IPS-20b (cell line): ENCODE data around the gene PNMA5.

Source experiments
- H3K27ac ChIP-seq: one replicate; pipeline ENCODE4 v1.5.1; 2013; ENCODE audit warnings: low read length
- H3K27me3 ChIP-seq: 2 replicates; pipeline ENCODE4 v1.6.1; 2013; ENCODE audit warnings: mild to moderate bottlenecking, low read length, inconsistent platforms; ENCODE audit not compliant: insufficient read depth
- H3K36me3 ChIP-seq: 2 replicates; pipeline ENCODE4 v1.6.1; 2013; ENCODE audit warnings: low read depth, mild to moderate bottlenecking, inconsistent platforms, low read length, moderate library complexity; ENCODE audit not compliant: insufficient read depth
- H3K4me1 ChIP-seq: 2 replicates; pipeline ENCODE4 v1.6.1; 2013; ENCODE audit warnings: mild to moderate bottlenecking, control low read depth, inconsistent platforms, low read length, moderate library complexity; ENCODE audit not compliant: insufficient read depth
- H3K4me3 ChIP-seq: 2 replicates; pipeline ENCODE4 v1.5.1; 2013; ENCODE audit warnings: mild to moderate bottlenecking, low read length, inconsistent platforms
- H3K9ac ChIP-seq: 2 replicates; pipeline ENCODE4 v1.6.1; 2013; ENCODE audit warnings: low read depth, mild to moderate bottlenecking, inconsistent platforms, low read length, moderate library complexity
- H3K9me3 ChIP-seq: 2 replicates; pipeline ENCODE4 v1.6.1; 2013; ENCODE audit warnings: mild to moderate bottlenecking, low read depth, low read length, inconsistent platforms; ENCODE audit not compliant: insufficient read depth

The PNMA5 gene

GRCh38 chrX:152958524-152959465, 35.1 kb downstream of the PNMA5 start:
- no peaks in the 10 kb centered on the region for H3K27me3 ChIP-seq
- H3K4me3 ChIP-seq, result peak overlapping the region; percentile 54; the same call in 1 of the 2 replicates
- H3K9ac ChIP-seq, result peak overlapping the region; percentile 64; the same call in 1 of the 2 replicates

GRCh38 chrX:152958047-152958446, 35.9 kb downstream of the PNMA5 start:
- no peaks in the 10 kb centered on the region for H3K36me3 ChIP-seq
- no peaks in the 10 kb centered on the region for H3K27me3 ChIP-seq
- H3K9me3 ChIP-seq, result no peaks in the 10 kb centered on the region
- H3K4me3 ChIP-seq, result peak overlapping the region; percentile 54; the same call in 1 of the 2 replicates
- H3K4me1 ChIP-seq, result no peaks in the 10 kb centered on the region; the same call in 1 of the 2 replicates
- H3K27ac ChIP-seq, result no peak overlapping the region
- H3K9ac ChIP-seq, result peak overlapping the region; percentile 27; the same call in 1 of the 2 replicates

More at GRCh38 chrX:152958524-152959465, 35.1 kb downstream of the PNMA5 start:
- no peaks in the 10 kb centered on the region for H3K9me3 ChIP-seq
- no peaks in the 10 kb centered on the region for H3K36me3 ChIP-seq
- H3K27ac ChIP-seq, result no peak overlapping the region
- H3K4me1 ChIP-seq, result no peaks in the 10 kb centered on the region; the same call in 1 of the 2 replicates

GRCh38 chrX:152950786-152951185, 43.1 kb downstream of the PNMA5 start:
- Histone ChIP-seq H3K27me3 (no peaks in the 10 kb centered on the region), H3K36me3 (no peaks in the 10 kb centered on the region), H3K9ac (no peak overlapping the region), H3K4me1 (no peaks in the 10 kb centered on the region), H3K9me3 (no peaks in the 10 kb centered on the region), H3K27ac (no peak overlapping the region), H3K4me3 (no peak overlapping the region)

- H3K9ac ChIP-seq, result no peak overlapping the region
- H3K9me3 ChIP-seq, result no peaks in the 10 kb centered on the region
- H3K27me3 ChIP-seq, result no peaks in the 10 kb centered on the region
- H3K27ac ChIP-seq, result no peak overlapping the region
- H3K4me3 ChIP-seq, result no peak overlapping the region
- H3K36me3 ChIP-seq, result no peaks in the 10 kb centered on the region
- no peaks in the 10 kb centered on the region for H3K4me1 ChIP-seq
Measured at GRCh38 chrX:152949114-152949513, 44.8 kb downstream of the PNMA5 start.

- Histone ChIP-seq H3K36me3 (no peaks in the 10 kb centered on the region), H3K27me3 (no peaks in the 10 kb centered on the region), H3K9me3 (no peaks in the 10 kb centered on the region), H3K27ac (no peak overlapping the region), H3K9ac (no peak overlapping the region), H3K4me3 (no peak overlapping the region), H3K4me1 (no peaks in the 10 kb centered on the region)
Measured at GRCh38 chrX:152946681-152947080, 47.2 kb downstream of the PNMA5 start.

- no peaks in the 10 kb centered on the region for H3K36me3 ChIP-seq
- H3K4me3 ChIP-seq, result no peak overlapping the region
- no peaks in the 10 kb centered on the region for H3K9me3 ChIP-seq
- no peaks in the 10 kb centered on the region for H3K27me3 ChIP-seq
- H3K9ac ChIP-seq, result no peak overlapping the region
- H3K4me1 ChIP-seq, result no peaks in the 10 kb centered on the region
- H3K27ac ChIP-seq, result no peak overlapping the region
Measured at GRCh38 chrX:152945021-152945979, 48.6 kb downstream of the PNMA5 start.

- Histone ChIP-seq H3K36me3 (no peaks in the 10 kb centered on the region), H3K4me1 (no peaks in the 10 kb centered on the region), H3K9ac (no peak overlapping the region), H3K27me3 (no peaks in the 10 kb centered on the region), H3K9me3 (no peaks in the 10 kb centered on the region), H3K27ac (no peak overlapping the region), H3K4me3 (no peak overlapping the region)
Measured at GRCh38 chrX:152943826-152944225, 50.1 kb downstream of the PNMA5 start.

GRCh38 chrX:152942077-152942442, 51.9 kb downstream of the PNMA5 start:
- H3K27ac ChIP-seq, result no peak overlapping the region
- no peaks in the 10 kb centered on the region for H3K27me3 ChIP-seq
- H3K4me3 ChIP-seq, result peak overlapping the region; percentile 61
- no peaks in the 10 kb centered on the region for H3K36me3 ChIP-seq
- peak overlapping the region; percentile 58; the same call in 1 of the 2 replicates for H3K9ac ChIP-seq
- no peaks in the 10 kb centered on the region for H3K9me3 ChIP-seq
- no peaks in the 10 kb centered on the region for H3K4me1 ChIP-seq

- Histone ChIP-seq H3K9ac (peak overlapping the region; percentile 86; the same call in 1 of the 2 replicates), H3K36me3 (no peaks in the 10 kb centered on the region), H3K4me3 (peak overlapping the region; percentile 86), H3K27ac (no peak overlapping the region), H3K9me3 (no peaks in the 10 kb centered on the region), H3K27me3 (no peaks in the 10 kb centered on the region), H3K4me1 (no peaks in the 10 kb centered on the region)
Measured at GRCh38 chrX:152941328-152942076, 52.4 kb downstream of the PNMA5 start.
